ENCODE measurements around the gene NUP214. TPM values are rescaled to one million over a fixed set of nuclear protein-coding genes. Genes with fewer than 3 reads are reported as not detected.

Gene NUP214
- total RNA-seq, 1 experiment from 2014 or later: 35.5 TPM

- H3K9ac ChIP-seq (ENCODE audit: low read length): no peak overlapping the region
- no peak overlapping the region for H3K4me3 ChIP-seq (replicated peaks in 1 of 2; ENCODE audit: low read depth in 1 of 2, low read length in 2 of 2)
- ChIA-PET CTCF (no interaction called here), POLR2A (no interaction called here), RAD21 (ENCODE audit: low non-redundant PET in 1 of 2, low total read pairs in 2 of 2, uncharacterized antibody in 2 of 2, unreplicated experiment in 2 of 2) (no interaction called here)
- no peaks in the 10 kb centered on the region for H3K9me2 ChIP-seq (ENCODE audit: insufficient read depth)
- no TSS peak for BruUV-seq (replicated peaks)
- H3K36me3 ChIP-seq (ENCODE audit: control insufficient read depth in 1 of 2, insufficient read depth in 2 of 2, low read length in 2 of 2): peaks cover 12 to 20% of the 10 kb centered on the region in 2 experiments; a peak in 2 of 4 replicates
- no peak for TF ChIP-seq CEBPB (IDR thresholded peaks at IDR 0.05; ENCODE audit: low read depth)
- TF ChIP-seq, protein P1, sequence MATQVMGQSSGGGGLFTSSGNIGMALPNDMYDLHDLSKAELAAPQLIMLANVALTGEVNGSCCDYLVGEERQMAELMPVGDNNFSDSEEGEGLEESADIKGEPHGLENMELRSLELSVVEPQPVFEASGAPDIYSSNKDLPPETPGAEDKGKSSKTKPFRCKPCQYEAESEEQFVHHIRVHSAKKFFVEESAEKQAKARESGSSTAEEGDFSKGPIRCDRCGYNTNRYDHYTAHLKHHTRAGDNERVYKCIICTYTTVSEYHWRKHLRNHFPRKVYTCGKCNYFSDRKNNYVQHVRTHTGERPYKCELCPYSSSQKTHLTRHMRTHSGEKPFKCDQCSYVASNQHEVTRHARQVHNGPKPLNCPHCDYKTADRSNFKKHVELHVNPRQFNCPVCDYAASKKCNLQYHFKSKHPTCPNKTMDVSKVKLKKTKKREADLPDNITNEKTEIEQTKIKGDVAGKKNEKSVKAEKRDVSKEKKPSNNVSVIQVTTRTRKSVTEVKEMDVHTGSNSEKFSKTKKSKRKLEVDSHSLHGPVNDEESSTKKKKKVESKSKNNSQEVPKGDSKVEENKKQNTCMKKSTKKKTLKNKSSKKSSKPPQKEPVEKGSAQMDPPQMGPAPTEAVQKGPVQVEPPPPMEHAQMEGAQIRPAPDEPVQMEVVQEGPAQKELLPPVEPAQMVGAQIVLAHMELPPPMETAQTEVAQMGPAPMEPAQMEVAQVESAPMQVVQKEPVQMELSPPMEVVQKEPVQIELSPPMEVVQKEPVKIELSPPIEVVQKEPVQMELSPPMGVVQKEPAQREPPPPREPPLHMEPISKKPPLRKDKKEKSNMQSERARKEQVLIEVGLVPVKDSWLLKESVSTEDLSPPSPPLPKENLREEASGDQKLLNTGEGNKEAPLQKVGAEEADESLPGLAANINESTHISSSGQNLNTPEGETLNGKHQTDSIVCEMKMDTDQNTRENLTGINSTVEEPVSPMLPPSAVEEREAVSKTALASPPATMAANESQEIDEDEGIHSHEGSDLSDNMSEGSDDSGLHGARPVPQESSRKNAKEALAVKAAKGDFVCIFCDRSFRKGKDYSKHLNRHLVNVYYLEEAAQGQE (IDR thresholded peaks at IDR 0.05; ENCODE audit: low read depth): no peak
- no peak for TF ChIP-seq ZNF274 (IDR thresholded peaks at IDR 0.05; ENCODE audit: low read depth, low read length)
- TF ChIP-seq SRF (IDR thresholded peaks at IDR 0.05; ENCODE audit: low read depth): no peak
- TF ChIP-seq ZFX (IDR thresholded peaks at IDR 0.05): no peak
- TF ChIP-seq POLR2AphosphoS5 (IDR thresholded peaks at IDR 0.05; ENCODE audit: low read depth, low read length): no peak
- TF ChIP-seq ELF1 (IDR thresholded peaks at IDR 0.05; ENCODE audit: borderline replicate concordance, low read depth): no peak
- peaks cover 3% of the 10 kb centered on the region; the same call in 1 of the 2 replicates for H4K20me1 ChIP-seq (ENCODE audit: insufficient read depth)
- no peak for DNase-seq (ENCODE audit: low read depth, low spot score)
- no peaks in the 10 kb centered on the region for H3K9me3 ChIP-seq (ENCODE audit: control insufficient read depth in 1 of 2, insufficient read depth in 1 of 2, low read depth in 1 of 2, low read length in 2 of 2)
- intact Hi-C loops (cut with micrococcal nuclease): no loop called here
- H3K27ac ChIP-seq (ENCODE audit: low read depth, low read length): no peak overlapping the region
- no peak overlapping the region for H2AFZ ChIP-seq (ENCODE audit: low read depth, low read length, poor library complexity, severe bottlenecking)
- H3K4me2 ChIP-seq (ENCODE audit: low read length): no peak overlapping the region
- no peaks in the 10 kb centered on the region for H3K27me3 ChIP-seq (ENCODE audit: insufficient read depth, low read length)
- no peak for ATAC-seq
- H3K4me1 ChIP-seq (ENCODE audit: control insufficient read depth in 1 of 2, insufficient read depth in 2 of 2, low read length in 2 of 2): no peaks in the 10 kb centered on the region
- H3K79me2 ChIP-seq (ENCODE audit: insufficient read depth, low read length): peaks cover 44% of the 10 kb centered on the region
Measured at GRCh38 chr9:131169563-131170240, 44.3 kb downstream of the NUP214 start.
